ENCODE measurements around the gene PSMG1.
"Not testable (repeated sequence)": the region's sequence is repeated elsewhere in the genome, so short reads cannot be mapped to it uniquely, and the experiment has no call there.

PSMG1 gene
- 8.3 to 10.3 (median 9.1) reads per million in 3 donors for total RNA-seq

- peak; percentile 85 to 92 (median 91) for DNase-seq
- Histone ChIP-seq H3K36me3 (ENCODE audit: control insufficient read depth, insufficient read depth, low read length) (peaks cover 6% of the 10 kb centered on the region), H3K27me3 (replicated peaks; ENCODE audit: control insufficient read depth, insufficient read depth, low read length, poor library complexity, severe bottlenecking) (no peaks in the 10 kb centered on the region), H3K27ac (ENCODE audit: insufficient read depth, low read length, poor library complexity, severe bottlenecking) (peak within 1 kb of the TSS; percentile 83), H3K9me3 (ENCODE audit: control insufficient read depth, low read length) (no peaks in the 10 kb centered on the region), H3K4me1 (ENCODE audit: control insufficient read depth, insufficient read depth, low read length, poor library complexity, severe bottlenecking) (peaks cover 9% of the 10 kb centered on the region), H3K4me3 (ENCODE audit: insufficient read depth, low read depth, low read length, poor library complexity, severe bottlenecking) (peak within 1 kb of the TSS; percentile 95)
These were observed at the start of gene PSMG1 for GRCh38 chr21:39183272-39184049. PSMG1 (minus strand) TSS chr21:39183451; CDS start chr21:39183385, 66 bp downstream.

GRCh38 chr21:39232861-39233291 is 49.6 kb upstream of the PSMG1 start:
- DNase-seq = no peak
- Histone ChIP-seq H3K9me3 (ENCODE audit: control insufficient read depth, low read length) (no peaks in the 10 kb centered on the region), H3K4me1 (ENCODE audit: control insufficient read depth, insufficient read depth, low read length, poor library complexity, severe bottlenecking) (no peaks in the 10 kb centered on the region), H3K4me3 (ENCODE audit: insufficient read depth, low read depth, low read length, poor library complexity, severe bottlenecking) (no peak overlapping the region), H3K27ac (ENCODE audit: insufficient read depth, low read length, poor library complexity, severe bottlenecking) (no peak overlapping the region), H3K36me3 (ENCODE audit: control insufficient read depth, insufficient read depth, low read length) (peaks cover 35% of the 10 kb centered on the region), H3K27me3 (replicated peaks; ENCODE audit: control insufficient read depth, insufficient read depth, low read length, poor library complexity, severe bottlenecking) (no peaks in the 10 kb centered on the region)

- no peaks in the 10 kb centered on the region for H3K27me3 ChIP-seq (replicated peaks; ENCODE audit: control insufficient read depth, insufficient read depth, low read length, poor library complexity, severe bottlenecking)
- H3K36me3 ChIP-seq (ENCODE audit: control insufficient read depth, insufficient read depth, low read length) = peaks cover 13% of the 10 kb centered on the region
- no peaks in the 10 kb centered on the region for H3K4me1 ChIP-seq (ENCODE audit: control insufficient read depth, insufficient read depth, low read length, poor library complexity, severe bottlenecking)
- DNase-seq = no peak
- H3K27ac ChIP-seq (ENCODE audit: insufficient read depth, low read length, poor library complexity, severe bottlenecking) = no peak overlapping the region
- H3K4me3 ChIP-seq (ENCODE audit: insufficient read depth, low read depth, low read length, poor library complexity, severe bottlenecking) = no peak overlapping the region
- no peaks in the 10 kb centered on the region for H3K9me3 ChIP-seq (ENCODE audit: control insufficient read depth, low read length)
These were observed 41.7 kb upstream of the PSMG1 start for GRCh38 chr21:39224930-39225329.

- no peaks in the 10 kb centered on the region for H3K27me3 ChIP-seq (replicated peaks; ENCODE audit: control insufficient read depth, insufficient read depth, low read length, poor library complexity, severe bottlenecking)
- H3K27ac ChIP-seq (ENCODE audit: insufficient read depth, low read length, poor library complexity, severe bottlenecking) = no peak overlapping the region
- no peak for DNase-seq
- no peak overlapping the region for H3K4me3 ChIP-seq (ENCODE audit: insufficient read depth, low read depth, low read length, poor library complexity, severe bottlenecking)
- no peaks in the 10 kb centered on the region for H3K9me3 ChIP-seq (ENCODE audit: control insufficient read depth, low read length)
- H3K4me1 ChIP-seq (ENCODE audit: control insufficient read depth, insufficient read depth, low read length, poor library complexity, severe bottlenecking) = no peaks in the 10 kb centered on the region
- peaks cover 26% of the 10 kb centered on the region for H3K36me3 ChIP-seq (ENCODE audit: control insufficient read depth, insufficient read depth, low read length)
These were observed 38.8 kb upstream of the PSMG1 start for GRCh38 chr21:39221997-39222486.

GRCh38 chr21:39221282-39221996 is 38.2 kb upstream of the PSMG1 start:
- H3K4me3 ChIP-seq (ENCODE audit: insufficient read depth, low read depth, low read length, poor library complexity, severe bottlenecking) = no peak overlapping the region
- H3K27me3 ChIP-seq (replicated peaks; ENCODE audit: control insufficient read depth, insufficient read depth, low read length, poor library complexity, severe bottlenecking) = no peaks in the 10 kb centered on the region
- no peak for DNase-seq
- peaks cover 26% of the 10 kb centered on the region for H3K36me3 ChIP-seq (ENCODE audit: control insufficient read depth, insufficient read depth, low read length)
- no peak overlapping the region for H3K27ac ChIP-seq (ENCODE audit: insufficient read depth, low read length, poor library complexity, severe bottlenecking)
- no peaks in the 10 kb centered on the region for H3K4me1 ChIP-seq (ENCODE audit: control insufficient read depth, insufficient read depth, low read length, poor library complexity, severe bottlenecking)
- no peaks in the 10 kb centered on the region for H3K9me3 ChIP-seq (ENCODE audit: control insufficient read depth, low read length)

- not testable (repeated sequence) for H3K27me3 ChIP-seq (replicated peaks; ENCODE audit: control insufficient read depth, insufficient read depth, low read length, poor library complexity, severe bottlenecking); H3K9me3 ChIP-seq (ENCODE audit: control insufficient read depth, low read length); H3K4me1 ChIP-seq (ENCODE audit: control insufficient read depth, insufficient read depth, low read length, poor library complexity, severe bottlenecking); H3K27ac ChIP-seq (ENCODE audit: insufficient read depth, low read length, poor library complexity, severe bottlenecking); H3K4me3 ChIP-seq (ENCODE audit: insufficient read depth, low read depth, low read length, poor library complexity, severe bottlenecking); DNase-seq
- peaks cover 26% of the 10 kb centered on the region for H3K36me3 ChIP-seq (ENCODE audit: control insufficient read depth, insufficient read depth, low read length)
These were observed 37.6 kb upstream of the PSMG1 start for GRCh38 chr21:39220875-39221274.

- no peak overlapping the region for H3K27ac ChIP-seq (ENCODE audit: insufficient read depth, low read length, poor library complexity, severe bottlenecking)
- no peaks in the 10 kb centered on the region for H3K9me3 ChIP-seq (ENCODE audit: control insufficient read depth, low read length)
- no peak overlapping the region for H3K4me3 ChIP-seq (ENCODE audit: insufficient read depth, low read depth, low read length, poor library complexity, severe bottlenecking)
- no peak for DNase-seq
- H3K36me3 ChIP-seq (ENCODE audit: control insufficient read depth, insufficient read depth, low read length) = peaks cover 26% of the 10 kb centered on the region
- no peaks in the 10 kb centered on the region for H3K4me1 ChIP-seq (ENCODE audit: control insufficient read depth, insufficient read depth, low read length, poor library complexity, severe bottlenecking)
- no peaks in the 10 kb centered on the region for H3K27me3 ChIP-seq (replicated peaks; ENCODE audit: control insufficient read depth, insufficient read depth, low read length, poor library complexity, severe bottlenecking)
These were observed 36.9 kb upstream of the PSMG1 start for GRCh38 chr21:39220150-39220549.

GRCh38 chr21:39218082-39218409 is 34.8 kb upstream of the PSMG1 start:
- H3K27ac ChIP-seq (ENCODE audit: insufficient read depth, low read length, poor library complexity, severe bottlenecking) = no peak overlapping the region
- no peak for DNase-seq
- no peaks in the 10 kb centered on the region for H3K27me3 ChIP-seq (replicated peaks; ENCODE audit: control insufficient read depth, insufficient read depth, low read length, poor library complexity, severe bottlenecking)
- H3K9me3 ChIP-seq (ENCODE audit: control insufficient read depth, low read length) = no peaks in the 10 kb centered on the region
- peaks cover 28% of the 10 kb centered on the region for H3K36me3 ChIP-seq (ENCODE audit: control insufficient read depth, insufficient read depth, low read length)
- H3K4me1 ChIP-seq (ENCODE audit: control insufficient read depth, insufficient read depth, low read length, poor library complexity, severe bottlenecking) = no peaks in the 10 kb centered on the region
- H3K4me3 ChIP-seq (ENCODE audit: insufficient read depth, low read depth, low read length, poor library complexity, severe bottlenecking) = no peak overlapping the region

- Histone ChIP-seq H3K36me3 (ENCODE audit: control insufficient read depth, insufficient read depth, low read length) (peaks cover 28% of the 10 kb centered on the region), H3K27me3 (replicated peaks; ENCODE audit: control insufficient read depth, insufficient read depth, low read length, poor library complexity, severe bottlenecking) (no peaks in the 10 kb centered on the region), H3K9me3 (ENCODE audit: control insufficient read depth, low read length) (no peaks in the 10 kb centered on the region), H3K4me1 (ENCODE audit: control insufficient read depth, insufficient read depth, low read length, poor library complexity, severe bottlenecking) (no peaks in the 10 kb centered on the region), H3K27ac (ENCODE audit: insufficient read depth, low read length, poor library complexity, severe bottlenecking) (no peak overlapping the region), H3K4me3 (ENCODE audit: insufficient read depth, low read depth, low read length, poor library complexity, severe bottlenecking) (no peak overlapping the region)
- no peak for DNase-seq
These were observed 34.3 kb upstream of the PSMG1 start for GRCh38 chr21:39217356-39218081.
